GM21515 (cell line): Measurements from ENCODE around the gene SLC25A29.

Experiments used
- ATAC-seq: cut with Tn5 transposase; IDR thresholded peaks from one replicate; pipeline ENCODE4 v1.9.1; 2021; ENCODE audit not compliant: unreplicated experiment

SLC25A29 gene

DNA sequence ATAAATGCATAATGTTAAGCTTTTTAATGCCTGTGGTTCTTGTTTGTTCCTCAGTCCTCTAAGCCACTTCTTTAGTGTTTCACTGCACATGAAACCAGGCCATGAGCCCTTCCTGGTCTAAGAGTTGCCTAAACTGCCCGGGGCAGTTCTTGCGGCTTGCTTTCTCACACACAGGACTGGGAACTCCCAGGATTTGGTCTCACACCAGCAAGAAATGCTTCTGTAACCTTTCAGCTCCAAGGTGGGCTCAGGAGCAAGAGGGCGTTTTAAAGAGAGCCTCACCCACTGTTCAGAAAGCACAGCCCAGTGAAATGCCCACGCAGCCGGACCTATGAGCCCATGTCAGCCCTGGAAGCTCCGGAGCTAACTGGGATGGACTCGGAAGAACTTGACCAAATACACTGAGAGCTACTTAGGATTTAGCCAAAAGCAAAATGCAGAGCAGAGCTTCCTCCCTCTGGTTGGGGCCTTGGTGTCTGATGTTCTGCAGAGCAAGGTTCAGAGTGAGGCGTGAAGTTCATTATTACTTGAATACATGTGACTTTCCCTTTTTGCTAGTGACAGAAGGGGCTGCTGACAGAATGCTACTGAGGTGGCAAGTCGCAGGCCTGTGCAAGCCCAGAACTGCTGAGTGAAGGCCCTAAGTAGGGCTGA is 23.4 kb downstream of the SLC25A29 start:
- ATAC-seq = no peak

DNA sequence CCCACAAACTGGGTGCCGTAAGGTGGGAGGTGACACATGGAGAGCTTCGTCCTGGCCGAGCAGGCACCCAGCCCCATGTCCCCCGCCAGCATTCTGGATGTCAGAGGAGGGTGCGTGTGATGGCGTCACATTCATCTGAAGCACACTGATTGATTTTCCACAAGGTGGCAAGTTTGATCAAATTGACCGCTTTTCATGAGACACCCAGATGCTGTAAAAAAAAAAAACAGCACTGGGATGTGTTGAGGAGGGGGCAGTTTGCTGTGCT is 24.2 kb downstream of the SLC25A29 start:
- ATAC-seq = no peak

DNA sequence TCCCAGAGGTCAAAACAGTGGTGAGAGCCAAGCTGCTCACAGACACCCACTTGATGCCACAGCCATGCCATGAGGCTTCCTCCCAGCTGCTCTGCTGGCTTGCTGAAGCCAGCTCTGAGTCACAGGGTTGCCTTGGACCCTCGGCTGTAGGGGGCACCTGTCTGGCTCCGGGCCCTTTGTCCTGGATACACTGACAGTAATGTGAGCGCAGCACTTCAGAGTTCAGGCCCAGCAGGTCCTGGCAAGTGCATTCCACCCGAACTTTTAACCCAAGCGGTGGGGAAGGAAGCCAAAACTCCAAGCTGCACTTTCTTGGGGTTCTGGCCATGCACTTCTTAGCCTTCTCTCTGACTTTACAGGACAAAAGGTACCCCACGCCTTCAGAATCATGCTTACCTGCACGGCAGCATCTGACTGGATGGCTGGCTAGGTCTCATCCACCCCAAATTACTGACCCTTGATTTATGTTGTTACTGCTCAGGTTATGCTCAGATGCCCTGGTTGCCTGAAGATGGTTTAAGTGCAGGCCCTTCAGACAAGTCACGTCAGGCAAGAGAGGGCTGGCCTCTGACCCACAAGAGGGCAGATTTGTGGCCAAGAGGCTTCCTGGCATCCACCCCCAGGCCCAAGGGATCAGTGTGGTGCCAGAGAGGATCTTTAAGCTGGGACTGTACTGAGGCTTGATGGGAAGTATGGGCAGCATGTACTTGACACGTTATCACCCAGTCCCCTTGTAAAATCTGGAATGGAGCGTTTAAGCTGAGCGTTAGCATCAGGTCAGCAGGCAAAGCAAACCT is 24.8 kb downstream of the SLC25A29 start:
- no peak for ATAC-seq

DNA sequence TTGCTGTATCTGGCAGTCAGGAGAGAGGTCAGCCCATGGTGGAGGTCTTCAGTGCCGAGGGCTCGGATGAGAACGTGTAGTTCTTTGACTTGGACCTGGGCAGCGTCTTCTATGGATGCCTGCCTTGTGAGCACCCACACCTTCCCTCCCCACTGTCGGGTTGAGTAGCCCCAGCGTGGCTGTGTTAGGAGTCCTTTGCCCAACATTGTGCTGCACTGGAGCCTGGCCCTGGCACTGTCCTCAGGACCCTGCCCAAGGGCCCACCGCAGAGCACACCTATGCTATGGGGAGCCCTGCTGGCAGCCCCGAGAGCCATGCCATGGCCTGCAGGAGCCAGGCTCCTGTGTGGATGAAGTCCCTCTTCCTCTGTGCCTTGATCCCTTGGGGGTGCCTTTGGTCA is 26.7 kb downstream of the SLC25A29 start:
- no peak for ATAC-seq

DNA sequence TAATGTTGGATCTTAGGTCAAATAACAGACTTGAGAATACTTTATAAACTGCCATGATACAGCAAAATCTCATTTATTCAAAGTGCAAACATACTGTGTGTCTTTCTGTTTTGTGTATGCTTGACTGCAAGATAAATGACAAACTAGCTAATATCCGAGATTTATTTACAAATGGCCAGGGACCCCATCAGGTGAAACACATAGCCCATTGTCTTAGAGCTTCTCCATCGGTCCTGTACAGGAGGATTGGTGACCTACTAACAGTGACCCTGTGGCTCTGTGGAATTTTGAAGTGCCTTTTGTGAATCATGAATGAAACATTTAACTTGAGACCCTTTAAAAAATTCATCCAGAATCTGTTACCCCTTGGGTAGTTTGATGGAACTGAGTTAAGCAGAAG is 27.1 kb downstream of the SLC25A29 start:
- ATAC-seq = no peak

DNA sequence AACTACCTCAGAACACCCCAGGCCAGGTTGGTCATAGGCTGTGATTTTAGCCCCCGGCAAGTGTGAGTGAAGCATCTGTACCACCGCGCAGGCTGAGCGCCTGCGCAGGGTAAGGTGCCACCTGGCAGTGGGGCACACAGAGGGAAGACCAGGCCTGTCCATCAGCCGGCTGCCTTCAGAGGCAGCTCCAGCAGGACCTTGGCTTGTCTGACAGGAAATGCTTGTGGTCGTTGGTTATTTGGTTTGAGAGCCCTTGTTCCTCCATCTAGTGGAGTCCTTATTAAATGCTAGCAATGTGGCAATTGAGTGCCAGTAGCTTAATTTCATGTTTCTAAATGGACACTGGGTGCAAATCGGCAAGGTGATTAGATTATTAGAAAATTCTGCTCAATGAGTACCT is 27.5 kb downstream of the SLC25A29 start:
- ATAC-seq = no peak

DNA sequence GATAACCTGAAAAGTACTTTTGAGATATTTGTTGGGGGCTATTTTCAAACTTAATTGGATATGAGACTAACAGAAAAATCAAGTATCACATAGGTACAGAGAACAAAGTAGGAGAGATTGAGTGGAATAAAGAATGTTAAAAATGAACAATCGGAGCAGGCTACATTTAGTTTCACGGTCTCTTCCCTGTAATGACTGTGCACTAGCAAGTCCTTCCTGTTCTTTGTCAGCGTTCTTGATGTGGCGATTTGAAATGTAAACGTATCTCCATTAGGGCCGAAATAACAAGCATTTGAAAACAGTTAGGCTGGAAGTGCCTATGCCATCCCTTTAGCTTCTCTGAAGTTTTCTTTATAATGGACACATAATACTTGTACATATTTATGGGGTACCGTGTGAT is 31.0 kb downstream of the SLC25A29 start:
- ATAC-seq = no peak

DNA sequence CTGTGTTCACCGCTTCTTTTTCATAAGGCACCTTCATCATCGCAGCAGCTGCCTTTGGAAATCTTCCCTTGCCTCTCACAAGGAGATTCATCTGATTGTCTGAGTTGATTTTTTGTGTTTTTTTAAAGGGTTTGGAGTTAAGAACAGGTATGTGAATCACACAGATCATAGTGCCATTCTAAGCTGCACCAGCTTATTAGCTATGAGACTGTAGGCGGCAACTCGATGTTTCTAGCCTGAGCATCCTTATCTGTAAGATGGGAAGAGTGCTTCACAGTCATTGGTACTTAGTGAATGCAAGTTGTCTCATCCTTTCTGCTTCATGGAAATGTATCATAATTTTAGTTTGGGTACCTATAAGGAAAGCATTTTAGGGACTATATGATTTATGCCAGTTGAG is 32.0 kb downstream of the SLC25A29 start:
- ATAC-seq = no peak

DNA sequence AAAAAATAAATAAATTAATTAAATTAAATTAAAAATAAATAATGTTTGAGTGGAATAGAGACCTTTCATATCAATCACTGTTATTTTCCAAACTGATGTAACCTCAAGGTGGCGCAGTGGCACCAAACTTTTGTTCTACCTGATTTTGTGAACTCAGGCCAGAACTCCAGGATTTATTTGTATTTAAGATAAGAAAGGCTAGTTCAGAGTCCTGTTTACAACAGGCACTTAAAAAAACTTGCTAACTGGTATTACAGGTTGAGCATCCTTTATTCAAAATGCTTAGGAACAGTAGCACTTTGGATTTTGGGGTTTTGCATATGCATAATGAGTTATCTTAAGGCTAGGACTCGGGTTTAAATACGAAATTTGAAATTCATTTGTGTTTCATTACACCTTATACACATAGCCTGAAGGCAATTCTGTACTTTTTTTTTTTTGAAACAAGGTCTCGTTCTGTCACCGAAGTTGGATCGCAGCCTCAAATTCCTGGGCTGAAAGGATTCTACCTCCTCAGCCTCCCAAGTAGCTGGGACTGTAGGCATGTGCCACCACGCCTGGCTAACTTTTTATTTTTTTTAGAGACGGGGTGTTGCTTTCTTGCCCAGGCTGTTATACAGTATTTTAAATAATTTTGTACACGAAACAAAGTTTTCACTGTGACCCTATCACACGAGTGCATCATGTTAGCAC is 34.9 kb downstream of the SLC25A29 start:
- no peak for ATAC-seq

DNA sequence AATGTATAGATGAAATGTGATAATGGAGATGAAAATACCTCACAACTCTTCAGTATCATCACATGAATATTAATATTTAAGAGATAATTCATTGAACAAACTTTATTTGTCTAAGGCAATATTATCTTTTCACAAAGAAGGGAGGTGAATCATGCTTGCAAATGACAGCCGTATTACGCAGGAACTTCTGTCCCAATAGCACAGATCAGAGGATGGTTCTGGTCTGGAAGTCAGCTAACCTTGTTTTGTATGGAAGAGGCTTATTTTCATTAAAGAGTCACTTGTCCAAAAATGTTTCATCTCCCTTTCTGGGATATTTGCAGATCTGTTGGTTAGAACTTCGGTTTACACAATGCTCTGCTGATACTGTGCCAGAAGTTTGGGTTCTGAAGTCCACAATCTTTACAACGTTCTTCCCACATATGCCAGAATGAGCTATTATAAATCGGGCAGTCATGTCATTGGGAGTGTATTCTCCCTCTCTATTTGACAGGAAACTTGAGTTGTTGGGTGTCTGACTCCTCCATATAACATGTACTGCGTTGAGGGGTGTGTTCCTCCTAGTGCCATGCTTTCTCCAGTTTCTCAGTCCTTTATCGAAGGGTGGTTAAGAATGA is 37.5 kb downstream of the SLC25A29 start:
- ATAC-seq = no peak

DNA sequence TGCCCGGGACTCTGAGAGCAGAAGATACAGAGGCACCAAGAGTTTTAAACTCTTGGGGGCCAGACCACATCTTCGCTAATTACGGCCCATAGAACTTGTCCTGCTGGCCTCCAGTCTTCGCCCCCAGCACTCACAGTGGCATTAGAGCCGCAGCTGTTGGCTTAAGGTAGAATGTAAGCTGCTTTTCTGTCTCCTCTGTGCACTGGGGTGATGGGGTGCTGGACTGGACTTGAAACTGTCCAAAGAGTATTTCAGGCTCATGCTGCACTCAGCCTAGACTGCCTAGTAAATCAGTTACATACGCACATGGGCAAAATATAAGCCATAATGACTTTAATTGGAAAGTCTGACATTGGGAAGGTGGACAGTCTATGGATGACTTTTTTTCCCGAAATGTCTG is 38.3 kb downstream of the SLC25A29 start:
- no peak for ATAC-seq

DNA sequence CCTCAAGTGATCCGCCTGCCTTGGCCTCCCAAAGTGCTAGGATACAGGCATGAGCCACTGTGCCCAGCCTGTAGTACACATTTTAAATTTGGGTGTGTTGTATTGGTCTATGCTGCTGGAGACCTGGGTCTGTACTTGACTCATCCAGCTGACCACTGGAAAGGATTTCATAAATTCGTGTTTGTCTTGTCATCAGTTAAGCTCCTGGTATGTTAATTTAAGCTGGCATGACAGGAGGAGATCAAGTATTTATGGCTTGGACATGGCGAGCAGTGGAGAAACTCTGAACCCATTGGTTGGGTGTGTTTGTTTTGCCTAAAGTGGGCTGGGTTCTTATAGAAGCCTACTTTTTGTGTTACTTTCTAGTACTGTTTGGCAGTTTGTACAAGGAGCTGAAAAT is 43.1 kb downstream of the SLC25A29 start:
- ATAC-seq = no peak

DNA sequence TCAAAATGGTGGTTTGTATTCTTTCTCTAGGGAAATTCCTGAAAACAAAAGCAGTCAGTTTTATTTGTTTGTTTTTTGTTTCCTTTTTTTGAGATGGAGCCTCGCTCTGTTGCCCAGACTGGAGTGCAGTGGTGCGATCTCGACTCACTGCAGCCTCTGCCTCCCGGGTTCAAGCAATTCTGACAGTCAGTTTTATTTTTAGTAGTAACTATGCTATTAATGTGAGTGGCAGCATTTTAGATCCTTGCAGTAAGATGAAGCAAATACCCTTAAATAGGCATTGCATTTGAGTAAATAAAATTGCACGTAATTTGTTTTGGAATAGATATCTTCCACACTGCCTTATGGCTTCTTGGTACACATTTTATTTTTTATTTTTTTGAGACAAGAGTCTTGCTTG is 43.7 kb downstream of the SLC25A29 start:
- ATAC-seq = no peak

DNA sequence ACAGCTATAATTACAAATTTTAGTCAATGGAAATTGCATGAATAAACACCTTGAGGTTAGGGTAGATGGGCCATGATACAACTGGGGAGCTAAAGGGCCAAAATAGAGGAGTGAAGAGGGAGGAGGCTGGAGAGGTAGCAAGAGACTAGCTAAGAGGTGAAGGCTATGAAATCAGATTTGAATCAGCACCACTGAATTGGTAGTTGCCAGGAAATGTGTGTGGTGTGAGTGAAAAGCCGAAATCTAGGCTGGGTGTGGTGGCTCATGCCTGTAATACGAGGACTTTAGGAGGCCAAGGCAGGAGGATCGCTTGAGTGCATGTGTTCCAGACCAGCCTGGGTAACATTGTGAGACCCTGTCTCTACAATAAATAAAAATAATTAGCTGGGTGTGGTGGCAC is 44.6 kb downstream of the SLC25A29 start:
- no peak for ATAC-seq

DNA sequence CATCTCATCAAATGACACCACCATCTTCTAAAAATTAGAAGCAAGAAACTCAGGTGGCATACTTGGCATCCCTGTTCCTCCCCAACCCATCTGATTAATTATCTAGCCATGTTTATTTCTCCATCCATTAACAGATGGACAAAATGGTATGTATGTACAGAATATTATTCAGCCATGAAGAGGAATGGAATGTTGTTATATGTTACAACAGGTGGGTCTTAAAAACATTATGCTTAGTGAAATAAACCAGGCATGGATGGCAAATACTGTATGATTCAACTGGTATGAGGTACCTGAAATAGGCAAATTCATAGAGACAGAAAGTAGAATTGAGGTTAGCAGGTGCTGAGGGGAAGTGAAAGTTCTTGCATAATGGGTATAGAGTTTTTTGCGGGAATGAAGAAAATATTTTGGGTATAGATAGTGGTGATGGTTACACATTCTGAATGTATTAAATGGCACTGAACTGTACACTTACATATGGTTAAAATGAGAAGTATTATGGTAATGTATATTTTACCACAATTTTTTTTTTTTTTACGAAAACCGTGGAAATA is 49.8 kb downstream of the SLC25A29 start:
- ATAC-seq = peak; percentile 68

DNA sequence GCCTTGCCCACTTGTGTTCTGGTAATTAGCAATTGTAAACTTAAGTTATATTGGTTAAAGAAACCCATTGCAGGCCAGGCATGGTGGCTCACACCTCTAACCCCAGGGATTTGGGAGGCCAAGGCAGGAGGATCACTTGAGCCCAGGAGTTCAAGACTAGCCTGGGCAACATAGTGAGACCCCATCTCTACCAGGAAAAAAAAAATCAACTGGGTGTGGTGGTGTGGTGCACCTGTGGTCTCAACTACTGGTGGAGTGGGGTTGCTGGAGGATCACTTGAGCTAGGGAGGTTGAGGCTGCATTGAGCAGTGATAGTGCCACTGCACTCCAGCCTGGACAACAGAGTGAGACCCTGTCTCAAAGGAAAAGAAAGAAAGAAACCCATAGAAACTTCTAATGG is 53.6 kb downstream of the SLC25A29 start:
- no peak for ATAC-seq

DNA sequence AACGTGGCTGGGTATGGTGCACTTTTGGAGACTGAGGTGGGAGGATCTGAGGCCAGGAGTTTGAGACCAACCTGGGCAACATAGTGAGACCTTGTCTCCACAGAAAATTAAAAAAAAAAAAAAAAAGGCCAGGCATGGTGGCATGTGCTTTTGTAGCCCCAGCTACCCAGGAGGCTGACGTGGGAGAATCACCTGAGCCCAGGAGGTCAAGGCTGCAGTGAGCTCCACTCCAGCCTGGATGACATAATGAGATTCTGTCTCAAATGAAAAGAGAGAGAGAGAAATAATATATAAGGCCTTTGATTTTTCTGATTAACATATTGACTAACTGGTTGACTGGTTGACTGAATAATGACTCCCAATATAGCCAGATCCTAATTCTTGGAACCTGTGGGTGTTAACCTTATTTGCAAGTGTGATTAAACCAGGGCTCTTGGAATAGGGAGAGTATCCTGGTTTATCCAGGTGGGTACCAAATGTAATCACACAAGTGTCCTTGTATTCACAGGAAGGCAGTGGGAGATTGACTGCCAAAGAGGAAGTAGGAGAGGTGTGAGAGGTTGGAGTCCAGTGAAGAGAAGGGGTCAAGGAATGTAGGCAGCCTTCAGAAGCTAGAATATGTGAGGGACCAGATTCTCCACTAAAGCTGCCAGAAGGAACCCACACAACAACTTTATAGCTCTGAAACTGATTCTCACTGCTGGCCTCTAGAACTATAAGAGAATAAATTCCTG is 55.3 kb downstream of the SLC25A29 start:
- ATAC-seq = no peak

DNA sequence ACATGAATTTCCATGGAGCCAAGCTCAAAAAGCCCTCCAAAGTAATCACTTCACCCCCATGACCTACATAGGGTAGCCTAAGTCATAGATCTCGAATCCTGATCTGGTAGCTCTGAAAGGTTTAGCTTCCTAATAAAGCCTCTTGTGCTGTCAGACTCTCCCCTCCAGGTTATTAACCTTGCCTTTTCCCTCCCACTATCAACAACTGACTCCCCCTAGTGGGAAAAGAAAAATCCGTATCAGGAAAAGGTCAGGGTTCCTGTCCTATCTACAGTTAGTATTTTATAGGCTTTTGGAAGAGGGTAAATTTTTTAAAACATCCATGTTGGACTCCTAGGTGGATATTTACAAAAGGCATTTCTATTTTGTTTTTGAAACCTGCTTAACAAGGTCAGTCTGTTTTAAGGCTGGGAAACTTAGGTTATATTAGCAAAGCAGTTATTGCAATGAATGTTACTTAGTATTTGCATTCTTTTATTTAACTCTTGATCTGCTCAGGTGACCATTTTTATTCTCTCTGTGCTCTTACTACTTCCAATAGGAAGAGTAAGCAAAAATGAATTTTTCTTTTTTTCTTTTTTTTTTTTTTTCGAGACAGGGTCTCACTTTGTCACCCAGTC is 59.3 kb downstream of the SLC25A29 start:
- ATAC-seq = no peak

DNA sequence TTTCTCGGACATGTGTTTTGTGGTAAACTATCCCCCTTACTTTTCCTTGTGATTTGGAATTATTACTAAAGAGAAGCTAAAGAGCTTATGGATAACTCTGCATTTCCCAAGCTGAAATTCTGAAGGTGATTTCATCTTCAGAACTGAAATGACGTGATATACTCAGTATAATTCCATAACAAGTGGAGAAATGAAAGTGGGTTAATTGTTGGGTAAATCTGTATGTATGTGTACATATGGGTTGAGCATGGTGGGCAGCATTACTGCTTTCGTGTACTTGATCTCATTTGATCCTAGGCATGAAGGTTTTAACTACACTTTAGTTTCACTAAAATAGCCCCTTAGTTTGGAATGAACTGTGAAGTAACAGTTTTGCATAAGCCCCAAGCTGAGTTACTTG is 63.2 kb downstream of the SLC25A29 start:
- ATAC-seq = no peak

DNA sequence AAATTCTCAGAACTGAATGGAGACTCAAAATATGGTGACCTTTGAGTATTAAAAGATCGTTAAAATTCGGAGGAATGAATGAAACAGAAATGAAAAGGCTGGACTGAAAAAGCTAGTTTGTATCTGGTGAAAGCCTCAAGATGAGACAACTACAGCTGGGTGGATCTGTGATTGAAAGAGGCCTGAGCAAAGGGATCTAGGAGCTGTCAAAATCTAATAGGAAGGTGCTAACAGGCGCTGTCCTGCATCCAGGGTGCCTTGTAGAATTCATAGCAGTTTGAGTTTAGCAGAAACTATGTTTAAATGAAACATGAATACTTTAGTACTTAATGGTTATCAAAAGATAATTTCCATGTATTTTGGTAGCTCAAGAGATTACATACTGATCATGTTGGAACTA is 65.0 kb downstream of the SLC25A29 start:
- ATAC-seq = no peak
